Measurements from ENCODE around the gene COL18A1. TPM values are rescaled to one million over a fixed set of nuclear protein-coding genes. Genes with fewer than 3 reads are reported as not detected.
A peak's percentile ranks its signal among the peaks of the same experiment; 100 is the strongest.

Gene COL18A1
- total RNA-seq, 2 donors from 2014 or later = 117 to 134 TPM

DNA sequence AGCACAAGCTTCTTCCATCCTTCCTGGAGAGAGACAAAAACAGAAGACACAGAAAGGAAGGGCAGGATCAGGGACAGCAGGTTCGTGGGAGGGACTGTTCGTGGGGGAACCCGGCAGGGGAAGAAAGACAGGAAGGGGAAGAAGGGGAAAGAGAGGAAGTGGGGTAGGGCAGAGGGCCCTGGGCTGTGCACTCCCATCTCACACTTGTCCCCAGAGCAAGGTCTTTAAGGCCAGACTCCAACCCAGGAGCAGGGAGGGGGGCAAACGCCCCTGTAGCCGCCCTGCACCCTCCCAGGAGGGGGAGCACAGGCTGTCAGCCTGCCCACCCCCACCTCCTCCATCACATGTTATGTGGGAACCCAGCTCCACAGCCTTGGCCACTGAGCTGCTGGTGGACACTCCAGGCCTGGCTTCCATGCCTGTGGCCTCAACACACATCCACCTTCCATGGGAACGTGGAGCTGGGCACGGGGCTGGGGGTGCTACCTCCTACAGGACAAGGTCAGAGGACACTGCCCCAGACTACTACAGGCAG lies 127.9 kb downstream of the COL18A1 start:
- TF ChIP-seq, protein P1, sequence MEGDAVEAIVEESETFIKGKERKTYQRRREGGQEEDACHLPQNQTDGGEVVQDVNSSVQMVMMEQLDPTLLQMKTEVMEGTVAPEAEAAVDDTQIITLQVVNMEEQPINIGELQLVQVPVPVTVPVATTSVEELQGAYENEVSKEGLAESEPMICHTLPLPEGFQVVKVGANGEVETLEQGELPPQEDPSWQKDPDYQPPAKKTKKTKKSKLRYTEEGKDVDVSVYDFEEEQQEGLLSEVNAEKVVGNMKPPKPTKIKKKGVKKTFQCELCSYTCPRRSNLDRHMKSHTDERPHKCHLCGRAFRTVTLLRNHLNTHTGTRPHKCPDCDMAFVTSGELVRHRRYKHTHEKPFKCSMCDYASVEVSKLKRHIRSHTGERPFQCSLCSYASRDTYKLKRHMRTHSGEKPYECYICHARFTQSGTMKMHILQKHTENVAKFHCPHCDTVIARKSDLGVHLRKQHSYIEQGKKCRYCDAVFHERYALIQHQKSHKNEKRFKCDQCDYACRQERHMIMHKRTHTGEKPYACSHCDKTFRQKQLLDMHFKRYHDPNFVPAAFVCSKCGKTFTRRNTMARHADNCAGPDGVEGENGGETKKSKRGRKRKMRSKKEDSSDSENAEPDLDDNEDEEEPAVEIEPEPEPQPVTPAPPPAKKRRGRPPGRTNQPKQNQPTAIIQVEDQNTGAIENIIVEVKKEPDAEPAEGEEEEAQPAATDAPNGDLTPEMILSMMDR (IDR thresholded peaks at IDR 0.05) = no peak
- no peak for DNase-seq (ENCODE audit: low spot score)
- no peaks in the 10 kb centered on the region for H3K27me3 ChIP-seq
- H3K9me3 ChIP-seq = no peaks in the 10 kb centered on the region
- no peaks in the 10 kb centered on the region for H3K36me3 ChIP-seq
- H3K4me3 ChIP-seq = no peak overlapping the region
- no peak overlapping the region for H3K27ac ChIP-seq
- H3K4me1 ChIP-seq = peaks cover 0 to 20% of the 10 kb centered on the region in 2 donors

DNA sequence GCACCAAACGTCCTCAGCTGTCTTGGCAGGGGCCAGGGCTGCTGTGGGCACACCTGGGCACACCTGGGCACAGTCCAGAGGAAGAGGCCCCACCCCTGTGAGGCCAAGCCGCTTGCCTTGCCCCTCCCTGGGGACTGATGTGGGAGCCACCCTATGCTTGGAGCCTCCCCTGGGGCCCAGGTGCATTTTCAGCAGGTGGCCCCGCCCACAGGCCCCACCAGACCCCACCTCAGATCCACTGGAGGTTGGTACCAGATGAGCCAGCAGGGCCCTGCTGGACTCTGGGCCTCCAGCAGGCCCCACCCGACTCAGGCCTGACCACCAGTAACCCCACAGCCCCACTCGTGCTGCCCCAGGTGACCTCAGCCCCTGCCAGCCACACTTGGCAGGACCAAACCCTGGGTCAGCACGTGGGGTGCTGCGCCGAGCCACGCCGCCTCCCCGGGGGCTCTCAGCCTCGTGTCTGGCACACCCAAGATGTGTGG lies 128.4 kb downstream of the COL18A1 start:
- no peaks in the 10 kb centered on the region for H3K36me3 ChIP-seq
- H3K27ac ChIP-seq = peak overlapping the region; percentile 32 to 40
- peaks cover 0 to 20% of the 10 kb centered on the region in 2 donors for H3K4me1 ChIP-seq
- DNase-seq (ENCODE audit: low spot score) = no peak
- H3K4me3 ChIP-seq = no peak overlapping the region
- H3K9me3 ChIP-seq = no peaks in the 10 kb centered on the region
- no peaks in the 10 kb centered on the region for H3K27me3 ChIP-seq
- TF ChIP-seq, protein P1 (IDR thresholded peaks at IDR 0.05) = no peak

DNA sequence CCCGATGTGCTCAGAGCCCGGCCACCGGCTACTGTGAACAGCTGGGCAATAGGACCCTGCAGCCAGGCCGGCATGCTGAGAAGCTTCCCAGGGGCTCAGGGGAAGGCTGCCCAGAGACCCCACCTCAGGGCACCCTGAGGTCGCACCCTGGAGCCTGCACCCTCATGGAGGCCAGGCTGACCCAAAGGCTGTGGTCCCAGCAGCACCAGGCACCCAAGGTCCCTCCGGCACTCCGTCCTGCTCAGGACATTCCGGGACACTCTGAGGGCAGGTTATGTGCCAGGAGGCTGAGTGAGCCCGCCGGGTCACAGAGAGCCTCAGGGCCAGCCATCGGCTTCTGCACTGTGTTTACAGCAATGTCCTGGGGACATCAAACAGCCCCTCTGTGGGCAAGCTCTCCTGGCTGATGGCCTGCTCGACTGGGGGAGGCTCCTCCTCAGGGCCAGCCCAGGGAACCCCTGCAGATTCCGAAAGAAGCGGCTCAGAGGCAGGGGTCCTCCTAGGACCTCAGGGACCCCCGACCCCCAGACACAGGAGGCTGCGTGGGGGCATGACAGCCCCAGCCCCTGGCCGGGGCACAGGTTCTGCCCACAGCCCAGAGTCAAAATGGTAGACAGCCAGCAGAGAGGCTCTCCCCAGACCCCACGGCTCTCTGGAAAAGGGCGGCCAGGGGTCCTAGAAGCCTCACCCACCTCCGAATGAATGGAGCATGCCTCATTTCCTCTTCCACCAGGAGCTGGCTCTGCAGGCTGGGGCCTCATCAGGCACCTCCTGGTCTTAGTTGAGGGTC lies 129.1 kb downstream of the COL18A1 start:
- Histone ChIP-seq H3K4me1 (peaks cover 0 to 20% of the 10 kb centered on the region in 2 donors), H3K27ac (peak overlapping the region; percentile 32 to 40), H3K36me3 (no peaks in the 10 kb centered on the region), H3K9me3 (no peaks in the 10 kb centered on the region), H3K4me3 (no peak overlapping the region), H3K27me3 (no peaks in the 10 kb centered on the region)
- no peak for DNase-seq (ENCODE audit: low spot score)
- TF ChIP-seq, protein P1 (IDR thresholded peaks at IDR 0.05) = no peak

DNA sequence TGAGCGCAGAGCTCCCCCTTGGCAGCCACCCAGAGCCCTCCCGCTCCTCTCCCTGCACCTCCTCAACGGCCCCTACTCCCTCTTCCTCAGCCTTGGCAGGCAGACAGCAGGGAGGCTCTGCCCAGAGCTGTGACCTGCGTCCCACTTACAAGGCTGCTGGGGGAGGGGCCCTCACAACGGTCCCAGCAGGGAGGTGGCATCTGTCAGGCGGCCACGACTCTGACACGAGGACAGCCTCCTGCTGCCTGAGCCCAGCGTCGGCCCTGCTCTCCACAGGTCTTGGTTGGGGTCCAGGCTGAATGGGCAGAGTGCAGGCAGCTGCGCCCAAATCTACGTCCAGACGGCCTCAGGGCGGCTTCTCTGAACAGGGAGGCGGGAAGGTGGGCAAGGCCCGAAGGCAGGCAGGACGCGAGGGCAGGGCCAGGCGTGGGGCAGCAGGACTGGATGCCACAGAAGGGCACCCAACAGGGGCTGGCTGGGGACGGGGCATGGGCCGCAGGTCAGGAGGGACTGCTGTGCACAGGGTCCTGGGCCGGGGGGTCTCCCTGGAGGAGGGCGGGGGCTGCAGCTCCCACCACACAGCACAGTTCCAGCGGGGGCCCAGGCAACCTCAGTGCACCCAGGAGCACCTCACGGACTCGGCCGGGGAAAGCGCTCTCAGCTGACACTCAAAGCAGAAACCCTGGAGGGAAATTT lies 129.8 kb downstream of the COL18A1 start:
- DNase-seq (ENCODE audit: low spot score) = no peak
- Histone ChIP-seq H3K9me3 (no peaks in the 10 kb centered on the region), H3K4me3 (no peak overlapping the region), H3K36me3 (no peaks in the 10 kb centered on the region), H3K27me3 (no peaks in the 10 kb centered on the region), H3K4me1 (peaks cover 0 to 20% of the 10 kb centered on the region in 2 donors), H3K27ac (peak overlapping the region; percentile 11 to 56)
- TF ChIP-seq, protein P1 (IDR thresholded peaks at IDR 0.05) = no peak

DNA sequence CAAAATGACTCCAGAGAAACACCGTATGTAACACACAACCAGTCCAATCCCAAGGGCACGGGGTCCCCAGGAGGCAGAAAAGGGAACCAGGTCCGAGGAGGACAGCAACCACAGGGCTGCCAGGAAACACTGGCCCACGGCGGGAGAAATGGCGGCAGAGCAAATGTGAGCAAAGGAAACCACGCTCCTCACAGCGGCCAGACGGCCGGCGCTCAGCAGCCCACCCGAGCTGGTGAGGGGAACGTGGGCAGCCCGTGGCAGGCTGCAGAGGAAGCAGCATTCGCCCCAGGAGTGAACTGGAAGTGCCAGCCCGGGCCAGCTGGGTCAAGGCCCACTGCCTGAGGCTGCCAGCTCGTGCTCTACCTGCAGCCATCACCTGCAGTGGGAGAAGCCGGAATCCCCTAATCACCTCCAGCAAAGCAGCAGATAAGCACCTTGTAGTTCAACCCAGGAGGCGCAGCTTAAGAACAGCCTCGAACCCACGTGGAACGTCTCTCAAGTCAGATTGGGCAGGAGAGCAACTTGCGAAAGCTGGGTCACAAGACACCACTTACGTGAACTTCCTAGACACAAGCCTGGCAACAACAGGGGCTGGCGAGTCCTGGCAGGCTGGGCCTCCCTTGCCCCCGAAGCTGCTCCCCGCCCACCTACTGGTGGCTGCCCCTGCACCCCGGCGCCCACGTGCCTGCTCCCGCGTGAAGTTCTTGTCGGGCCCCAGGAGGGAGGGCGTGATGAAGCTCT lies 130.5 kb downstream of the COL18A1 start:
- no peaks in the 10 kb centered on the region for H3K36me3 ChIP-seq
- H3K27ac ChIP-seq = peak overlapping the region in 1 of 2 donors; percentile 11
- TF ChIP-seq, protein P1 (IDR thresholded peaks at IDR 0.05) = no peak
- H3K4me1 ChIP-seq = peaks cover 0 to 20% of the 10 kb centered on the region in 2 donors
- no peak overlapping the region for H3K4me3 ChIP-seq
- DNase-seq (ENCODE audit: low spot score) = no peak
- H3K9me3 ChIP-seq = no peaks in the 10 kb centered on the region
- H3K27me3 ChIP-seq = no peaks in the 10 kb centered on the region

All from right atrium auricular region (tissue), 2 donors.